ENCODE data around the gene PDE3A. TPM values are rescaled to one million over a fixed set of nuclear protein-coding genes. Genes with fewer than 3 reads are reported as not detected.

The PDE3A gene
- total and polyA plus RNA-seq, 7 donors, result 0.53 to 4.1 (median 2.1) TPM

DNA sequence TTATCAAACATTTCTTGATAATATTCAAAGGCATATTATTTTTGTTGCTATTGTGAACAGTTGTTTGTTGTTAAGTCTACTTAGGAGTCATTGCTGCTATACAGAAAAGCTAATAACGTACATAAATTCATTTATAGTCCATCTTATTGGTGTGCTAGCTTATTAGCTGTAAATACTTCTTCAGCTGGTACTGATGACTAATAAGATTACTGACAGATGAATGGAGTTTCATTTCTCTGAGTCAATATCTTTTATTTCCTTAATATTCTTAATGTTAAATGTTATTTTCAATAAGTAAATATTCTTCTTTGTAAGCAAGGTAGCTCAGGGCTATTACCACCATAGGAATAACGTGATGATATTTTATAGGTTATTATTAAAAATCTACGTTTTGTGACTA lies 187.4 kb downstream of the PDE3A start:
- ATAC-seq (no peak), DNase-seq (no peak)
- TF ChIP-seq, protein P1, sequence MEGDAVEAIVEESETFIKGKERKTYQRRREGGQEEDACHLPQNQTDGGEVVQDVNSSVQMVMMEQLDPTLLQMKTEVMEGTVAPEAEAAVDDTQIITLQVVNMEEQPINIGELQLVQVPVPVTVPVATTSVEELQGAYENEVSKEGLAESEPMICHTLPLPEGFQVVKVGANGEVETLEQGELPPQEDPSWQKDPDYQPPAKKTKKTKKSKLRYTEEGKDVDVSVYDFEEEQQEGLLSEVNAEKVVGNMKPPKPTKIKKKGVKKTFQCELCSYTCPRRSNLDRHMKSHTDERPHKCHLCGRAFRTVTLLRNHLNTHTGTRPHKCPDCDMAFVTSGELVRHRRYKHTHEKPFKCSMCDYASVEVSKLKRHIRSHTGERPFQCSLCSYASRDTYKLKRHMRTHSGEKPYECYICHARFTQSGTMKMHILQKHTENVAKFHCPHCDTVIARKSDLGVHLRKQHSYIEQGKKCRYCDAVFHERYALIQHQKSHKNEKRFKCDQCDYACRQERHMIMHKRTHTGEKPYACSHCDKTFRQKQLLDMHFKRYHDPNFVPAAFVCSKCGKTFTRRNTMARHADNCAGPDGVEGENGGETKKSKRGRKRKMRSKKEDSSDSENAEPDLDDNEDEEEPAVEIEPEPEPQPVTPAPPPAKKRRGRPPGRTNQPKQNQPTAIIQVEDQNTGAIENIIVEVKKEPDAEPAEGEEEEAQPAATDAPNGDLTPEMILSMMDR (IDR thresholded peaks at IDR 0.05), result no peak
- Histone ChIP-seq H3K4me1 (no peaks in the 10 kb centered on the region), H3K27ac (no peak overlapping the region), H3K4me3 (no peak overlapping the region), H3K9me3 (no peaks in the 10 kb centered on the region), H3K36me3 (ENCODE audit: insufficient read depth in 1 of 2, low read depth in 1 of 2) (no peaks in the 10 kb centered on the region), H3K27me3 (ENCODE audit: insufficient read depth in 3 of 3, low read length in 2 of 3) (no peaks in the 10 kb centered on the region)
- WGBS, 3 donors, result 86 to 88% (median 87%) methylated on average over 3 of the region's 3 CpGs
- intact Hi-C loops (cut with DNase I), result no loop called here

DNA sequence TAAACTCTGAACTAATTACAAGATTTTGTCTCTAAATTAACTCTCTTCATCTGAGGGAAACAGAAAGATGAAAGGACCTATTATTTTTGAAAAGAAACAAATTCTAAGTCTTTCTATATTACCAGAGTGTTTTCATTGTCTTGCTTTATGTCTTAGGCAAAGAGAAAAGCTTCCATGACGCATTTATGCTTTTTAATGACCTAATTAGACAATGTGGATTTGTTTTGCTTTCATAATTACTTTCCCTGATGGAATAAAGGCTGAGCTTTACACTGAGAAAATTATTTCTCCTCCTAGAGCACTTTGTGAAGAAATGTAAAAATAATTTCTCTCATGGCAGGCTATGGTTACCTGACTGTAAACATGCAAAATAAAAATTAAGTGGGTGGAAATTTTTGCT lies 188.8 kb downstream of the PDE3A start:
- TF ChIP-seq, protein P1 (IDR thresholded peaks at IDR 0.05), result no peak
- ATAC-seq (no peak), DNase-seq (no peak)
- no peaks in the 10 kb centered on the region for H3K4me1 ChIP-seq
- no peaks in the 10 kb centered on the region for H3K9me3 ChIP-seq
- H3K4me3 ChIP-seq, result no peak overlapping the region
- WGBS, 3 donors, result 70 to 75% (median 72%) methylated on average over 1 of the region's 1 CpG
- intact Hi-C loops (cut with DNase I), result no loop called here
- no peak overlapping the region for H3K27ac ChIP-seq
- H3K27me3 ChIP-seq (ENCODE audit: insufficient read depth in 3 of 3, low read length in 2 of 3), result no peaks in the 10 kb centered on the region
- no peaks in the 10 kb centered on the region for H3K36me3 ChIP-seq (ENCODE audit: insufficient read depth in 1 of 2, low read depth in 1 of 2)

DNA sequence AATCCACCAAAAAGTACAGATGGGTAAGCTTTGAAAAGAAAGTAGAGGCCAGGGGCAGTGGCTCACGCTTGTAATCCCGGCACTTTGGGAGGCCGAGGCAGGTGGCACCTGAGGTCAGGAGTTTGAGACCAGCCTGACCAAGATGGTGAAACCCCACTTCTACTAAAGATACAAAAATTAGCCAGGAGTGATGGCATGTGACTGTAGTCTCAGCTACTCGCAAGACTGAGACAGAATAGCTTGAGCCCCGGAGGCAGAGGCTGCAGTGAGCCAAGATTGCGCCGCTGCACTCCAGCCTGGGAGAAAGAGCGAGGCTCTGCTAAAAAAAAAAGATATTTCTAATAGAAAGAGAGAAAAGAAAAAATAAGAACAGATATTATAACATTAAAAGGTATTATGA lies 192.6 kb downstream of the PDE3A start:
- Histone ChIP-seq H3K27ac (no peak overlapping the region), H3K4me1 (no peaks in the 10 kb centered on the region), H3K9me3 (no peaks in the 10 kb centered on the region), H3K36me3 (ENCODE audit: insufficient read depth in 1 of 2, low read depth in 1 of 2) (no peaks in the 10 kb centered on the region), H3K4me3 (no peak overlapping the region), H3K27me3 (ENCODE audit: insufficient read depth in 3 of 3, low read length in 2 of 3) (no peaks in the 10 kb centered on the region)
- intact Hi-C loops (cut with DNase I), result no loop called here
- TF ChIP-seq, protein P1 (IDR thresholded peaks at IDR 0.05), result no peak
- 78 to 88% (median 85%) methylated on average over 8 of the region's 8 CpGs for WGBS, 3 donors
- DNase-seq (no peak), ATAC-seq (no peak)

DNA sequence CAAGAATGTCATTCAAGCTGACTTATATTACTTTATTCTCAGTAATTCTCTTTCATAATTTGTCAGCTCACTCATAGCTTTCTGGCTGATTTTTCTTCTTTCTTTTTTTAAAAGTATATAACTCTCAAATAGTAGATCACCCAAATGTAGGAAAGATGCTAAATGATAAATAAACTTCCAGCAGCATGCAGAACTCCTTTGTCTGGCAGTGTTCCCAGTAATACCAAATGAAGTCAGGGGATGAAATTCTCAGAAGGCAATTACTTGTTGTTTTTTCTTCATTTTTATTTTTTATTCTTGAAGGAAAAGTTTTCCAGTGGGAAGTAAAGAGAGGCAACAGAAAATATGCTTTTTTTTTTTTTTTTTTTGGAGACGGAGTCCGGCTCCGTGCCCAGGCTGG lies 193.5 kb downstream of the PDE3A start:
- Histone ChIP-seq H3K36me3 (ENCODE audit: insufficient read depth in 1 of 2, low read depth in 1 of 2) (no peaks in the 10 kb centered on the region), H3K27me3 (ENCODE audit: insufficient read depth in 3 of 3, low read length in 2 of 3) (no peaks in the 10 kb centered on the region), H3K27ac (no peak overlapping the region), H3K9me3 (no peaks in the 10 kb centered on the region), H3K4me1 (no peaks in the 10 kb centered on the region), H3K4me3 (no peak overlapping the region)
- ATAC-seq (no peak), DNase-seq (no peak)
- intact Hi-C loops (cut with DNase I), result no loop called here
- 78 to 90% (median 81%) methylated on average over 3 of the region's 3 CpGs for WGBS, 3 donors
- TF ChIP-seq, protein P1 (IDR thresholded peaks at IDR 0.05), result no peak

DNA sequence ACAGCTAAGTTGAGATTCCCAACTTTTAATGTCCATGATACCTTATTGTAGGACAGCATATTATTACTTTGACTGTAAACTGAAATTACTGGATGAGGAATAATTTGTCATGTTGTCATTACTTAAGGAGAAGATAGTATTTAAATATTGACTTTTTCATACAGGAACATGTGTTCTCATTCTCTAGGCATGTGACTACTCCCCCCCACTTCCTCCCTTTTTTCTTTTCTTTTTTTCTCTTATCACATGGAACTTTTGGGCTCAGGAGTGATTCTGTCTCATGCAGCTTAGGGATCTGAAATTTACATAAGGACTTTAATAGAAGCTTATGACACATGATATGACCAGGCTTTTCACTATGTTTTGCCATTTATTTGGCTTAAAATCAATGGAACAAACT lies 199.1 kb downstream of the PDE3A start:
- no peaks in the 10 kb centered on the region for H3K36me3 ChIP-seq (ENCODE audit: insufficient read depth in 1 of 2, low read depth in 1 of 2)
- ATAC-seq, result no peak
- no peaks in the 10 kb centered on the region for H3K4me1 ChIP-seq
- intact Hi-C loops (cut with DNase I), result no loop called here
- H3K4me3 ChIP-seq, result no peak overlapping the region
- H3K27me3 ChIP-seq (ENCODE audit: insufficient read depth in 3 of 3, low read length in 2 of 3), result no peaks in the 10 kb centered on the region
- TF ChIP-seq, protein P1 (IDR thresholded peaks at IDR 0.05), result no peak
- no peak overlapping the region for H3K27ac ChIP-seq
- no peak for DNase-seq
- no peaks in the 10 kb centered on the region for H3K9me3 ChIP-seq

All from psoas muscle (tissue), 8 donors.